HG03469 (cell line): ENCODE results near the gene OVCA2.

Experiments
- ATAC-seq: cut with Tn5 transposase; IDR thresholded peaks from one replicate; pipeline ENCODE4 v1.9.1; 2021; ENCODE audit warnings: mild to moderate bottlenecking, moderate library complexity, moderate number of reproducible peaks; ENCODE audit not compliant: unreplicated experiment

The OVCA2 gene

GRCh38 chr17:2030779-2031163, 11.1 kb upstream of the OVCA2 start:
- no peak for ATAC-seq

- ATAC-seq, result no peak
Observed at GRCh38 chr17:2033153-2033552, 8.7 kb upstream of the OVCA2 start.

- no peak for ATAC-seq
Observed at GRCh38 chr17:2034157-2034556, 7.7 kb upstream of the OVCA2 start.

GRCh38 chr17:2034806-2035540, 6.8 kb upstream of the OVCA2 start:
- no peak for ATAC-seq

- ATAC-seq, result no peak
Observed at GRCh38 chr17:2035541-2036488, 6.0 kb upstream of the OVCA2 start.

- ATAC-seq, result no peak
Observed at GRCh38 chr17:2037155-2037554, 4.7 kb upstream of the OVCA2 start.

GRCh38 chr17:2040219-2040827, 1.5 kb upstream of the OVCA2 start:
- no peak for ATAC-seq

- ATAC-seq, result no peak
Observed at GRCh38 chr17:2040942-2041560, 771 bp upstream of the OVCA2 start.

- ATAC-seq, result no peak
Observed at GRCh38 chr17:2042390-2042847, 597 bp downstream of the OVCA2 start.

GRCh38 chr17:2042933-2043332, 1.1 kb downstream of the OVCA2 start:
- ATAC-seq, result no peak

- no peak for ATAC-seq
Observed at GRCh38 chr17:2043785-2044184, 2.0 kb downstream of the OVCA2 start.

- no peak for ATAC-seq
Observed at GRCh38 chr17:2044263-2044894, 2.6 kb downstream of the OVCA2 start.

GRCh38 chr17:2047590-2047989, 5.8 kb downstream of the OVCA2 start:
- no peak for ATAC-seq

- ATAC-seq, result no peak
Observed at GRCh38 chr17:2048805-2049204, 7.0 kb downstream of the OVCA2 start.

GRCh38 chr17:2049333-2050299, 7.8 kb downstream of the OVCA2 start:
- peak; percentile 32 for ATAC-seq

- no peak for ATAC-seq
Observed at GRCh38 chr17:2050300-2051060, 8.7 kb downstream of the OVCA2 start.

- no peak for ATAC-seq
Observed at GRCh38 chr17:2051061-2051932, 9.5 kb downstream of the OVCA2 start.
